NCI-H2227 (cell line): ENCODE results near the gene P4HA2.
"Not testable (repeated sequence)": the region's sequence is repeated elsewhere in the genome, so short reads cannot be mapped to it uniquely, and the experiment has no call there.

Experiments used
- DNase-seq: peaks from one replicate; lab custom pipeline; 2025; ENCODE audit not compliant: unreplicated experiment; lab: John Stamatoyannopoulos, UW

Gene P4HA2

DNA sequence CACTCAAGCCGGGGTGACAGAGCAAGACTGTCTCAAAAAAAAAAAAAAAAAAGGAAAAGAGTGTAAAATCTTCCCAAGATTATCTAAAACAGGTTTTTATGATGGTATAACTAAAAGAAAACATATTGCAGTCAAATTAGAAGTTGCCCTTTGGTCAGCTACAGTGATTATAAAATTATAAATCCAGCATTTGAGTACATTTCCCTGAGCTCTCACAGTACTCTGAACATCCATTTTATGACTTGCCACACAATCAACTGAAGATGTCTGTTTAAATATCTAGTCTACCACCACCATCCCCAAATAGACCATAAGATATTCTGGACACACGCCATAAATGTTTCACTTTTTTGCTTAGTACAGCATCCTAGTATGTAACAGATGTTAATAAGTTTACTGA is 77.1 kb downstream of the P4HA2 start:
- DNase-seq: no peak

DNA sequence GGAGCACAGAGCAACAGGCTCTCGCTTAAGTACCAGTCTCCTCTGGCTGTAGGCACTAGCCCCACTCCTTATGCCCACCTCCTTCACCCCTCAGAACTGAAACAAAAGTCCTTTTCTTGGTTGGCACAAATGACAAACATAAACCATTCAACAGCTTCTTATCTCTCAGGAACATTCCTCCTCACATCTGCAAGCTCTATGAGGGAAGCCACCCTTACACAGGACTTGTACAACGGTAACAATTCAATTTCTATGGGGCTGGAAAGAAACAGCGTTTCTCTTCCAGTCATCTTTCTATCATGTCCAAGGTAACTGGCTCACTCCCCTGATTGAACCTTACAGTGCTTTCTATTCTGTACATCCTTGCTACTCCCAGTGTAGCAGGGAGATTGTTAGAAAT is 80.0 kb downstream of the P4HA2 start:
- DNase-seq: no peak

DNA sequence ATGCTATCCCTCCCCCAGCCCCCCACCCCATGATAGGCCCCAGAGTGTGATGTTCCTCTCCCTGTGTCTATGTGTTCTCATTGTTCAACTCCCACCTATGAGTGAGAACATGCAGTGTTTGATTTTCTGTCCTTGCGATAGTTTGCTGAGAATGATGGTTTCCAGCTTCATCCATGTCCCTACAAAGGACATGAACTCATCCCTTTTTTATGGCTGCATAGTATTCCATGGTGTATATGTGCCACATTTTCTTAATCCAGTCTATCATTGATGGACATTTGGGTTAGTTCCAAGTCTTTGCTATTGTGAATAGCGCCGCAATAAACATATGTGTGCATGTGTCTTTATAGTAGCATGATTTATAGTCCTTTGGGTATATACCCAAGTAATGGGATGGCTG is 82.3 kb downstream of the P4HA2 start:
- not testable (repeated sequence) for DNase-seq

DNA sequence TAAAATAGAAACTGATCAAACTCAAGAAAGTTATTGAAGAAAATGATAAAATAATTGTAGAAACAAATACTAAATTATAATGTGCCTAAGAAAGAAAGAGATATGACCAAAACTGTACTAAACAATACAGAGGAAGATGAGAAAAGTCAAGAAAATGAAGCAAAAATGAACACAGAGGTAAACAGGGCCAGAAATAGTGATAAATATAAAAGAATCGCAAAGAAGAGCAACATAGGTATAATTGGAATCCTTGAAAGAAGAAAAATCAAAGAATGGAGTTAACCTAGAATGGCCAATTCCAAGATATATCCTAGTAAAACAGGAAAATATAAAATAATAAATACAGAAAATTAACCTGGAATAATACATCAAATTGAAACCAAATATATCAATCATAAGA is 84.5 kb downstream of the P4HA2 start:
- no peak for DNase-seq

DNA sequence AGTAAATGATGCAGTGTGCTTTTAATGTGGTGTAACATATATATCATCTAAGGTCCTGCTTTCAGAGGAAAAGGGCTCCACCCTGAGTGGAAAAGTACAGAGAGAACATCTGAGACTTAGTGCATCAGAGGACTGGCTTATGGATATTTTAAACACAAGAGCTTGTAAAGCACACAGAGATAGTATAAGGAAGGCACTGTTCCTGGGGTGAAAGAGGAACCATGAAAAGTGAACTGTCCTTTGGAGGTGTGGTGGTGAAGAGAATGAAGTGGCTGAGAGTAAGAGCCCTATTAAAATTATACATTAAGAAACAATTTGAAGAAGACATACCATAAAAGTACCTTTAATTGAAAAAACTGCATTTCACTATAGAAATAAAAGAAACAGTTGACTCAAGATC is 85.2 kb downstream of the P4HA2 start:
- DNase-seq: no peak
